HG03095 (cell line): ENCODE measurements around the gene HLA-DMA.
A peak's percentile ranks its signal among the peaks of the same experiment; 100 is the strongest.

Source experiments
- ATAC-seq: cut with Tn5 transposase; IDR thresholded peaks from one replicate; pipeline ENCODE4 v1.9.1; 2021; ENCODE audit warnings: moderate library complexity; ENCODE audit not compliant: unreplicated experiment

Gene HLA-DMA

DNA sequence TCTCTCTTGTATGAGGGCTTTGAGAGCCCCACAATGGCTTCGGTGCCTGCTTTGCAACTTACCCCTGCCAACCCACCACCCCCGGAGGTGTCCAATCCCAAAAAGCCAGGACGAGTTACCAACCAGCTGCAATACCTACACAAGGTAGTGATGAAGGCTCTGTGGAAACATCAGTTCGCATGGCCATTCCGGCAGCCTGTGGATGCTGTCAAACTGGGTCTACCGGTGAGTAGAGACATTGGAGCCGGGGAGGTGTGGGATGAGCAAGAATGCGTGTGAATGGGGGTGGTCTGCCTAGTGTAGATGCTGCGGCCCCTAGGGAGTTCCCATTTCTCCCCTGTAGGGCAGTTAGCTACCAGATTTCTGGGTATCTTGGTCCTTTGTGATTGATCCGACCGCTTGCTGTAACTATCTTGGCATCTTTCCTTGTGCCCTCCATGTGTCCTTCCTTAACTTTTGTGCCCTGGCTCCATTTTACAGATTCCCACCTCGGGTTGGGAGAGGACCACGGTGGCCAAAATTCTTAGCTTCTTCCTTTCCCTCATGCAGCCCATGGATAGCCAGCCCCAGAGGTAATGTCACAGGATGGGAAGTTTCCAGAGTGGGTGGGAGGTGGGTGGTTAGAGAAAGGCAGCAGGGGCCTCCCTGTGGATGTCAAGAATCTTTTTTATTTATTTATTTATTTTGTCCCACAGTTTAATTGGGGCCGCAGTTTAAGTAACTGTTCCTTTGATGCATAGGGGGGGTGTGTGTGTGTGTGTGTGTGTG is 21.8 kb upstream of the HLA-DMA start:
- no peak for ATAC-seq

DNA sequence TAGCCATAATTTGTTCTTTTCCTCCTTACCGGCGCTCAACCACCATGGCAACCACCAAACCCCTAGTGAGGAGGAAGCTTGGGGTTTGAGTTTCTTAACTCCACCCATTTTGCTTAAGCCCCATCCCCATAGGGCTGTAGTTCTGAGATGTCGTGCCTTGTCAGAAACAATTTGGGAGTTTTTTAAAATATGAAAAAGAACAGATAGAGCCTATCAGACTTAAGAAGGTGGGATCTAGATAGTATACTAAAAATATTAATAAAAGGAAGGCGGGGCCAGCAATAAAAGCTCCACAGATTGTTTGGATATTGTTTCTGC is 21.1 kb upstream of the HLA-DMA start:
- no peak for ATAC-seq

DNA sequence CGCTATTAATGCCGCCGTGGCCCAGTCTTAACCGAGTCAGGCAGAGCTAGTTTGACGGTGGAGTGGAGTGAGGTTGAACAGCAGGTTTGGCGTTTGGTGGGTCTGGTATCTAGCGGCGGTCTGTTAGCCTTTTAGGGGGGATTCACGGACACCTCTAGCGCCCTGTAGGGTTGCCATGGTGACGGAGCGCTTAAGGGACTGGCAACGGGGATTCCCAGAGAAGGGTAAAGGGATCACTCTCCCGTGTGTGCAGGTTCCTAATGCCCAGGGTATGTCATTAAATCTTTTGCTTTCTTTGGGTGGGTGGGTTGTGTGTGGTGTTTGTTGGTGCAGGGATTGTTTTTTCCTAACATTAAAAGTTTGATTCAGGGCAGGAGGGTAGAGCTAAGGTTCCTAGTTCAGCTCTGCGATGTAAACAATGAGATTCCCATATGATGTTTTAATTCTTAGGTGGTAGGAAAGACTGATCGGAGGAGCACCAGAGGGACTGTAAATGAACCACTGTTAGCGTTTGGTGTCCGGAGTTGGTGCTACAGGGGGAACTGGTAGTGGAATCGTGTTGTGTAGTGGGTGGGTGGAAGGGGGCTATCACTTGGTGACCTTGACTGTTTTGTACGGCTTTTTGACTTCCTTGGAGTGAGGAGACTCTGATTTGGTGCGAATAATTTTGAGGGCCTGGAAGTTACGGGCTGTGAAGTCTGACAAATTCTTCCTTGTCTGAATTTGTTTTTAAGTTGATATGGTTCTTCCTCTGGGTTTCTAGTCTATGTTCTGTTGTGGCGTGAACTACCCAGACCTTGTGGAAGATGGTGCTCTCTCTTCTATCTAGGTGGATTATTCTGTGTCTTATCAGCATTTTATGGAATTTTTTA is 20.5 kb upstream of the HLA-DMA start:
- ATAC-seq, result no peak

DNA sequence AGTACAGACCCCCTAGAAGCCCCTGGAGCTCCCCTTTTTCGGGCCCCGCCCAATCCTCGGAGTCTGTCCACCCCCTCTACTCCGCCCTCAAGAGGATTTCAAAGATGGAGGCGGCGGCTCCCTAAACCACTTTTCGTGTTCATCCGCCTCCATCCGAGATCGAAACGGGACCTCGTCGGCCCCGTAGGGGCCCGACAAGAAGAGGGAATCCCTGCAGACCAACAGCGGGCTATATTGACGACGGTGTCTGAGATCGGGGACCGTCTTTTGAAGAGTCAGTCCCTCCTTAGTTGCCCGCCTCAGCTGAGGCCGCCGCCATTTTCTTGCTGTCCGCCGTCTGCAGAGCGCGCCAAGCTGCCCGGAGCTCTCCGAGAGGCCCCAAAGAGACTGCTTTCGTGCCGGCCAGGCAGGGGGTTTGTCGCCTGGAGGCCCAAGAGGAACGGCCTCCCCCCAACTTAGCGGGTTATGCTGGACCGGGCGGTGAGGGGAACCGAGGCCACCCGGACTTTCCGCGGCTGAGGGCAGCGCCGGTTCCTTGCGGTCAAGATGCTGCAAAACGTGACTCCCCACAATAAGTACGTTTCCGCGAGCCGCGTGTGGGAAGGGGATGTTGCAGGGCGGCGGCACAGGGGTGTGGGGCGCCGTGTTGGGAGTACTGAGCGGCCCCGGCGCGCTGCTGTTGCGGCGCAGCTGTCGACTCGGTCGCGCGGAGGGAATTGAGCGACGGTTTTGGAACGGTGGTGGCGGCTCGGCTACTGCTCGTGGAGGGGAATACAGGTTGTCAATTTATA is 19.7 kb upstream of the HLA-DMA start:
- ATAC-seq, result no peak

DNA sequence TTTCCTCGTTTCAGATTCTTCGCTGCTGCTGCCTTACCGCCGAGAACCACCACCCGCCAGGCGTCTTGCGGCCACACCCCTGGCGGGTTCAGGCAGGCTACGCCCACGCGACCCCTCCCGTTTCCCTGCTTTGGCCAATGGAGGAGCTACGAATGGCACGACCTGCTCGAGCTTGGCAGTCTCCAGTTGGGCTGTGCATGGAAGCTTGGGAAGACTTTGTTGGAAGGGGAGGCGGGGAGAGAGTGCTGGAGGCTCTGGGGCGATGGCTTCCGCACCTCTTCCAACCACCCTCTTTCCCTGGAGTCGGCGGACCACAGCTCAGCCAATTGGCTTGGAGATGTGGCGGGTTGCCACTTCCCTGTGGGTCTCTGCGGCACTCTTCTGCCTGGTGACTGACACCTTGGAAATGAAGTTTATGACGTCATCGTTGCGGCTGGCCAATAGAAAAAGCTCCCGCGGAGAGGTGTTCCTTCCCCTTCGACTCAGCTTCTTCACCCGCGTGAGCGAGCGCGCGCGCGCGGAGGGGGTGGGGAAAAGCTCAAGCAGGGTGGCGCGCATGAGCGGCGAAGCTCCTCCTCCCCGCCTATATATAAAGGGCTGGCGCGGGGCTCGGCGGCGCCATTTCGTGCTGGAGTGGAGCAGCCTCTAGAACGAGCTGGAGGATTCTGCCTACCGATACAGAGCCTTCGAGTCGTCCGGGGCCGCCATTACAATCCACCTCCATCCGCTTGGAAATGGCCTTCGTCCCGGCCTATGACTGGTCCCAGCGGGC is 18.9 kb upstream of the HLA-DMA start:
- ATAC-seq, result peak; percentile 27

DNA sequence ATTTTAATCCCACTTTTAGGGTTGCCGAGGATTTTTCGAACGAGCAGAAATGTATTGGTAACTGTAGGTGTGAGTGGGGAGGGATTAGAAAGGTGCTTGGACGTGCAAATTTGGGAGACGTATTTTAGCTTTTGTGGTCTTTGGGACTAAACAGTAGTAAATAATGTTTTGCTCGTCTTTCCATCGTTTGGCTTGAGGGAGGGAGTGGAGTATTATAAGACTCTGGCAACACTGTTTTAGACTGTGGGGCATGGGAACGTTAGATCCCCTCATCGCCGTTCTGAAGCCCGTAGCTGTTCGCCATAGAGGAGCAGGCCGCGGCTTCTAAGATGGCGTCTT is 18.3 kb upstream of the HLA-DMA start:
- no peak for ATAC-seq

DNA sequence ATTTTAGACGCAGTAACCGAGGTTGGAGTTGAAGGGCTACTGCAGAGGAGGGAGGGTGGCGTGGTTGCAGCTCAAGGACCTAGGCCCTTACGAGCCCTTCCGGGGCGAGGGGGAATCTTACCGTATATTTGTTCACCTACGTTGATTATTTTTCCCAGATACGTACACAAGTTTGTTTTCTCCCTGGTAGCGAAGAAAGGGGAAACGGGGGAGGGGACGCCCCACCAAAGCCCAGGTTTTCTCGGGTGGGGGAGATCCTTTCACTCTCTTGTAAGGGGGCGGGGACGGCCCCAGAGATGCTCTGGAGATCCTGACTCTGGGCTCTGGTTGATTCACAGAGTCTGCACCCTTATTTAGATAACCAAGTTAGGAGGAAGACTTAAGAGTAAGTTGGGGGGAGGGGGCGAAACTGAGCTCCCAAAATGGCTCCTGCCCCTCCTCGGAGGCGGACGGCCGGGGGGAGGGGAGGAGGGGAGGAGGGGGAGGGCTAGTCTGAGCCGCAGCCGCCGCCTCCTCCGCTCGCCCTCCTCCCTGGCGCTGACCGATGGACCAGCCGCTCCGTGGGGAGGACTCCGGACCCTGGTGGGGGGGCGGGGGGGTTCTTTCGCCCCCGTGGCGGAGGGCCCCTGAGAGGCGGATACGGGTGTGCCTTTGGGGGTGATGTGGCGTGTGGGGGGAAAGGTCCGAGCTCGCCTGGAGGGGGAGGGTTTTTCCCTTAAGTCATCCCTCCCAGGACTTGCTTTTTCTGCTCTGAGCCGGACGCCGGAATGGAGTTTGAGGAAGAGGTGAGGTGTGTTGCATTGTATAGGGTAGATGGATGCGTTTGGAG is 17.7 kb upstream of the HLA-DMA start:
- no peak for ATAC-seq

DNA sequence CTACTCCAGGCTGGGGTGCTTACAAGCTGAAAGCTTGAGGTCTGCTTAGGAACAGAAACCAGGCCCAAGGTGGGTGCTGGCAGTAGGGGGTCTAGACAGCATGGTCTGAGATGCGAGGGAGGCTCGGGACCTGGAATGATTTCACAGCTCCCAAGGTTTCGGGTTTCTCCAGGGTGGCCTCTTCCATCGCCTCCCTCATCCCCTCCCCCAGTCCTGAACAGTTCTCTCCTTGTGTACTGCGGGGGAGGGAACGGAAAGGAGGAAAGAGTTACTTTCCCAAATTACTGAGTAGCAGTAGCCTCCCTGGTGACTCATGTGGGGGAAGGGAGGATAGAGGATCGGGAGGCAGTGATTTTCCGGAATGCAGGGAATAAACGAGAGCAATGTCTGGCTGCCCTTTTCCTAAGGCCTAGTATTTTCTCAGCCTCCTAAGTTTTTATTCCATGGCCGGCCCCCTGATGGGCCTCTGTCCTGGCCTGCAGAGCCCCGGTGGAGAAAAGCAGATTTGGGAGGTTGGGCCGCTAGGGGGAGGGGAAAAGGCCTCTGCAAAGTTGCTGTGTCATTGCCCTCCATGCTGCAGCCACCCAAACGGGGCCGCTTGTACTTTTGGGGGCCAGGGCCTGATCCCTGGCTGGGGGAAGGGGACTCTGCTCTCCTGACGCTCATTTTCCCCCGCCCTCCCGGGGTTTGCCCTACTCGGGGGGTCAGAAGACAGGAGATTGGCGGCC is 17.0 kb upstream of the HLA-DMA start:
- no peak for ATAC-seq

DNA sequence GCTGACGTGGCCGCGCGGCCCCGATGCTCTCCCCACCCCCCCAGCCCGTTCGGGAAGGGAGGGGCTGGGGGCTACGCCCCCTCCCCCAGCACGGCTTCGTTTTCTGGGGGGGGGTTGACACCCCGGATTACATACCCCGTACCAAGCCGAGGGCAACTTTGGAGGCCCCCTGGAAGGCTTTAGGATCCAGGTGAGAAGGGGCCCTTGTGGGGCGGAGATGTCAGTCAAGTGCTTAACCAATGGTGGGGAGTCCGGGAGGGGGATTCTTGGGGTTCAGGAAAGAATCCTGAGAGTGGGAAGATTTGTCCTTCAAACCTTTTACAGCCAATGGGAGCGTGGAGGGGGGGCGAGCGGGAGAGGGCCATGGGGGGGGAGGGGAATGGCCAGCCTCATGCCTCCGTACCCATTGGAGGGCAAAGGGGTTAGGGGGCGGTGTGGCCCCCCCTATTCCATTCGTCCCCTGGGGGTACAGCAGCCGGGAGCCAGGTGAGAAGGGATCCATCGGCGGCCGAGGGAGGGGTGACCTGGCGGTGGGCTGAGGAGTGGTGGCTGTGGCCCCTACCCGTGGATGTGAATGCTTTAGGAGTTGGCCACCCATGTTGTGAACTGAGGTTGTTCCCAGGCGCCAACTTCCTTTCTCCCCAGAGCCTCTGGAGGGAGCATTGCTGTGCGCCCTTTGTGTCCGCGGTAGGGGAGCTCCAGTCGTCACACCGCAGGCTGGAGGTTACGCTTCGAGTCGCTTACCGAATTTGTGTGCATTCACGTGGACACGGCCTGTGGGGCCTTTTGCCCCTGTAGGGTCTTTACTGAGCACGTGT is 16.2 kb upstream of the HLA-DMA start:
- no peak for ATAC-seq

DNA sequence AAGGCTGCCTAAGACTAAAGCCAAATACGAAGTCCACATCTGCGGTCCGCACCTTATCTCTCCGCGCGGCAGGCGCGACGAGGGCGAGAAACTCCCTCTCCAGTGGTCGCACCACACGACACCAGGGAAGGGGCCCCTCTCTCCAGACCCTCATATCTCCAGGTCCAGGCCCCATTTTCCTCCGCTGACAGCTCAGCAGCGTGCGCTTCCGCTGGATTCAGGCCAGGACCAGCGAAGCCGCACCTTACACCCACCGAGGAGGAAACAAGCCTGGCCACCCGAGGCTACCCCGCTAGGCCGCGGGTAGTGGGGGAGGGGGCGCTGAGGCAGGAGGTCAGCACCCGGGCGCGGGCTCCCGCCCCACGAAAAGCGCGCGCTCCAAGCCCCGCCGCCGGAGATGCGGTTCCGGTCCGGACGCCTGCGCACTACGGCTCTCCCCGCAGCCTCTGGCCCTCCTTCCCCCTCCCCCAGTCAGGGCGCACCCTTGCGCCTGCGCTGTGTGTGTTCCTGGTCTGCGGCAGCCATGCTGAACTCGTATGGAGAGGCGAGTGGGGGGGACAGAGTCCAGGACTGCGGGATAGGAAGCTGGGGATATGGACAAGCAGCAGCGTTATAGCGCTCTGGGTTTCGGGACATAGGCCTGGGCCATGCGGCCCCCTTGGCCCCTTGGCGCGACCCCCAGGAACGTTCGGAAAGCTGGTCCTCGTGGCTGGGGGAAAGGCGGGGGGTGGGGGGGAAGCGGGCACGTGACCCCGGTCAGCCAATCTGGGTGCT is 15.4 kb upstream of the HLA-DMA start, which contains the start of gene BRD2:
BRD2 (plus strand) TSS at position 502 of the 774 bp plus-strand sequence. CDS start 4,305 bp downstream, outside the sequence.
- ATAC-seq, result peak; percentile 22

DNA sequence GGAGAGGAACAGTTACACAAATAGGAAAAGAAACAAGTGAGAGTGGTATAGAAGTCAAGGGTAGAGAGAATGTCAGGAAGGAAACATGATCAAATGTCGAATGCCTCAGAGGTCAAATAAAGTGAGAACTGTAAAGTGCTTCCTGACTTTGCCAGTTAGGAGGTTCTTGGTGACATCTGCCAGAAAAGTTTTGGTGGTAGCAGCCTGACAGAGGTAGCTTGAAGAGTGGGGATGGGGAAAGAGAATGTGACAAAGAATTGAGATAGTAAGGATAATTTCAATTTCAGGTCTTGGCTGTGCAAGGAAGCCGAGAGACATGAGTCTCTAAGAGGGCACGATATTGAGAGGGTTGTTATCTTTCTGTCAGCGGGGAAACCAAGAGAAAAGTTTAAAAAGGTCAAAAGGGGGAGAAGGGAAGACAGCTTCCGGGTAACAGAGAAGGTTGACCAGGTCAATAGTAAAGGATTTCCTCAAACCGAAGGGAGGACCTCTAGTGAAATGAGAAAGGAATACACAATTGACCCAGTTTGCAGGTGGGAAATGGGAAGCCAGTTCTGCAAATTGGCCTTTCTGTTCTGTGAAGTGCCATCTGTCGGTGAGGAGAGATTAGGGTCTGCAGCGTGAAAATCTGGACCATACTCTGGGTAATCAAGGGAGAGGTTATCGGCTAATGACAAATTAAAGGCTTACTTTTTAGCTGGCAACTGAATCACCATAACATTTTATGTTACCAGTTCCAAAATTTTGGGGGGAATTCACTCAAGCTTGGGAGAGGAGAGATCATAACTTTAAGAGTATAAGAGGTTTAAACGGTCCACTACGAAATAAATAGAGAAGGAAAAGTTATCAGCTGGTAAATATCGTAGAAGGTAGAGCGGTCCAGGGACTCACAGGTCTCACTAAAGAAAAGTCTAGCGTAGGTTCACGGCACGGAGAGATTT is 14.5 kb upstream of the HLA-DMA start:
- ATAC-seq, result no peak

DNA sequence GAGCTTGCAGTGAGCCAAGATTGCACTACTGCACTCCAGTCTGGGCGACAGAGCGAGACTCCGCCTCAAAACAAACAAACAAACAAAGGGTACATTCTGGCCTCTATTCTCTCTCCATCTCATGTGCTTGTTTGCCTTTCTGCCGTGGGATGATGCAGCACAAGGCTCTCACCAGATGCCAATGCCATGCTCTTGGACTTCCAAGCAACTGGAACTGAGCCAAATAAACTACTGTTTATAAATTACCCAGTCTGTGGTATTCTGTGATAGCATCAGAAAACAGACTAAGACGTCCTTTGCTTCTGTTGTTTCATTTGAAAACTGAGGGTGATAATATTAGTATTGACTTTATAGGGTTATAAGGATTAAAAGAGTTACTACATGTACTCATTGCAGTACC is 11.9 kb upstream of the HLA-DMA start:
- no peak for ATAC-seq

DNA sequence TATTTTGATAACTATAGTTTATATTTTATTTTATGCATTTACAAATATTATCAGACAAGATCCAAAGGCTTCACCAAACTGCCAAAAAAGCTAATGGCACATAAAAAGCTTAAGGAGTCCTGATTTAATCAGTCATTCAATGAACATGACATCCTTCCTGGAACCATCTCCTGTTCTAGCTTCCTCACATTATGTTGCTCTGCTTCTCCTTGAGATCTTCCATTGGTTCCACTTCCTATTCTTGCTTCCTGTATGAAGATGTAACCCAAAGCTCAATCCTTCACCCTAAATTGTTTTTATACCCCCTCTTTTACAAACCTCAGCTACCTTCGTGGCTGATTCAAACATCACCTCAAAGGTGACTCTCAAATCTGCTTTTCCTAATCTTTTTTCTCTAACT is 11.0 kb upstream of the HLA-DMA start:
- ATAC-seq, result no peak

DNA sequence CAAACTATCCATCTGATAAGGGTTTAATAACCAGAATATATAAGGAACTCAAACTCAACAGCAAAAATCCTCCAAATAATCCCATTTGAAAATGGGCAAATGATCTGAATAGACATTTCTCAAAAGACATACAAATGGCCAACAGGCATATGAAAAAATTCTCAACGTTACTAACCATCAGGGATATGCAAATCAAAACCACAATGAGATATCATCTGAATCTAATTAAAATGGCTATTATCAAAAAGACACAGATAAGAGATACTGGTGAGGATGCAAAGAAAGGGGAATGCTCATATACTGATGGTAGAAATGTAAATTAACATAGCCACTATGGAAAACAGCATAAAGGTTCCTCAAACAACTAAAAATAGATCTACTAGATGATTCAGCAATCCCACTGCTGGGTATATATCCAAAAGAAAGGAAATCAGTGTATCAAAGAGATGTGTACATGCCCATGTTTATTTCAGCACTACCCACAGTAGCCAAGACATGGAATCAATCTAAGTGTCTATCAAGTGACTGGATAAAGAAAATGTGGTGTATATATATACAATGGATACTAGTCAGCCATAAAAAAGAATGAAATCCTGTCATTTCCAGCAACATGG is 9.4 kb upstream of the HLA-DMA start:
- no peak for ATAC-seq

DNA sequence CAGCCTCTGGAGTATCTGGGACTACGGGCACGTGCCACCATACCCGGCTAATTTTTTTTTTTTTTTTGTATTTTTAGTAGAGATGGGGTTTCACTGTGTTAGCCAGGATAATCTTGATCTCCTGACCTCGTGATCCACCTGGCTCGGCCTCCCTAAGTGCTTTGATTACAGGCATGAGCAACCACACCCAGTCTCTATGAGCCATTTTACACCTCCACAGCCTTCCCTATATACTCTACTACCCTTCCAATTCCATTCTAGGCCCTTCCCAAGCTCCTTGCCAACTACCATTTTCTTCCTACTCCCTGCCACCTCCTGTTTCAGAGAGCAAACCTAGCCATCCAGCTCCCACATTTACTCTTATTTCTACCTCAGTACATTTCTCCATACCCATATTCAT is 7.7 kb upstream of the HLA-DMA start:
- no peak for ATAC-seq

DNA sequence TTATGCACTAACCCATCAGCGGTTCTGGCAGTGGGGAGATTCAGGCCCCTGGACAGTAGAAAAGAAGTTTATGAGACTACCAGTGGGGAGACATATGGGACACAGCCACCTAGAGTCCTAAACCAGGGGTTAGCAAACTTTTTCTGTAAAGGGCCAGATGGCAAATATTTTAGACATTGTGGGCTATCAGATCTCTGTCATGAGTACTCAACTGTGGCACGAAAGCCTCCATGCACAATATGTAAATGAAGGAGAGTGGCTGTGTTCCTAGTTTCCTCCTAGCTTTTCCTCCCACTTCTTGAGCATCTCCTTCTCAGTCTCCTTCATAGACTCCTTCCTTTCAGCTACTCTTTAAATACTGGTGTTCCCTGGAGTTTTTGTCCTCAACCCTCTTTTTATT is 3.3 kb upstream of the HLA-DMA start:
- ATAC-seq, result no peak
